HCT116 (cell line): ENCODE data around the gene SKI.

Experiments used
- ATF3 ChIP-seq: IDR thresholded peaks from 2 replicates; pipeline ENCODE4 v1.6.1; 2012
- EGR1 ChIP-seq: IDR thresholded peaks from 2 replicates; pipeline ENCODE4 v1.6.1; 2012; ENCODE audit warnings: low read depth
- EZH2 ChIP-seq: fragments of 200-600 bp; sonication (generic); IDR thresholded peaks from 2 replicates; pipeline ENCODE4 v1.6.1; 2017; ENCODE audit warnings: antibody characterized with exemption, mixed run types
- EZH2phosphoT487 ChIP-seq: fragments of 200-600 bp; IDR thresholded peaks from 2 replicates; pipeline ENCODE4 v1.6.1; 2018; ENCODE audit warnings: antibody characterized with exemption, borderline replicate concordance
- JUND ChIP-seq: IDR thresholded peaks from 2 replicates; pipeline ENCODE4 v1.6.1; 2012
- POLR2A ChIP-seq: IDR thresholded peaks from 2 replicates; pipeline ENCODE4 v1.7.0; 2011; ENCODE audit warnings: borderline replicate concordance; ENCODE audit not compliant: insufficient read depth, insufficient read length; ENCODE audit errors: extremely low read depth
- POLR2AphosphoS5 ChIP-seq: IDR thresholded peaks from 2 replicates; pipeline ENCODE4 v1.6.1; 2011; ENCODE audit warnings: mild to moderate bottlenecking, low read depth, low read length, moderate library complexity
- ZFX ChIP-seq: fragments of 450-650 bp; IDR thresholded peaks from 2 replicates; pipeline ENCODE4 v1.6.1; 2017
- ZNF274 ChIP-seq: fragments of 200-500 bp; sonication (Bioruptor generic); IDR thresholded peaks from 2 replicates; pipeline ENCODE4 v1.6.1; 2014; ENCODE audit warnings: mild to moderate bottlenecking, low read depth, low read length, inconsistent platforms
- TF ChIP-seq, protein P1 (sequence below), 3 experiments: fragments of 200-600 bp in 1 of 3; sonication (generic) in 1 of 3; IDR thresholded peaks in 2 of 3; conservative IDR thresholded peaks in 1 of 3; 2 replicates each; pipeline ENCODE4 v1.5.1; 2012 to 2017; ENCODE audit warnings: low read depth in 2 of 3, low read length in 2 of 3, antibody characterized with exemption in 1 of 3, borderline replicate concordance in 1 of 3, control low read depth in 1 of 3, mild to moderate bottlenecking in 1 of 3, mixed read lengths in 1 of 3, mixed run types in 1 of 3, moderate library complexity in 1 of 3; ENCODE audit not compliant: insufficient read depth in 1 of 3
- TF ChIP-seq, protein P2 (sequence below): IDR thresholded peaks from 2 replicates; pipeline ENCODE4 v1.6.1; 2012
- TF ChIP-seq, protein P3 (sequence below): IDR thresholded peaks from 2 replicates; pipeline ENCODE4 v1.6.1; 2011; ENCODE audit warnings: mild to moderate bottlenecking, low read length, moderate library complexity; ENCODE audit not compliant: insufficient replicate concordance; ENCODE audit errors: extremely low read depth

GRCh38 chr1:2358651-2359640 is 130.8 kb downstream of the SKI start:
- TF ChIP-seq, protein P1, sequence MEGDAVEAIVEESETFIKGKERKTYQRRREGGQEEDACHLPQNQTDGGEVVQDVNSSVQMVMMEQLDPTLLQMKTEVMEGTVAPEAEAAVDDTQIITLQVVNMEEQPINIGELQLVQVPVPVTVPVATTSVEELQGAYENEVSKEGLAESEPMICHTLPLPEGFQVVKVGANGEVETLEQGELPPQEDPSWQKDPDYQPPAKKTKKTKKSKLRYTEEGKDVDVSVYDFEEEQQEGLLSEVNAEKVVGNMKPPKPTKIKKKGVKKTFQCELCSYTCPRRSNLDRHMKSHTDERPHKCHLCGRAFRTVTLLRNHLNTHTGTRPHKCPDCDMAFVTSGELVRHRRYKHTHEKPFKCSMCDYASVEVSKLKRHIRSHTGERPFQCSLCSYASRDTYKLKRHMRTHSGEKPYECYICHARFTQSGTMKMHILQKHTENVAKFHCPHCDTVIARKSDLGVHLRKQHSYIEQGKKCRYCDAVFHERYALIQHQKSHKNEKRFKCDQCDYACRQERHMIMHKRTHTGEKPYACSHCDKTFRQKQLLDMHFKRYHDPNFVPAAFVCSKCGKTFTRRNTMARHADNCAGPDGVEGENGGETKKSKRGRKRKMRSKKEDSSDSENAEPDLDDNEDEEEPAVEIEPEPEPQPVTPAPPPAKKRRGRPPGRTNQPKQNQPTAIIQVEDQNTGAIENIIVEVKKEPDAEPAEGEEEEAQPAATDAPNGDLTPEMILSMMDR (IDR thresholded peaks at IDR 0.05 in 2 of 3, conservative IDR thresholded peaks at IDR 0.05 in 1 of 3; ENCODE audit: borderline replicate concordance in 1 of 3, insufficient read depth in 1 of 3, low read depth in 2 of 3, low read length in 2 of 3): no peak
- TF ChIP-seq ZNF274 (no peak), EZH2 (no peak), POLR2A (no peak), EGR1 (no peak), ZFX (no peak), POLR2AphosphoS5 (no peak), JUND (no peak), ATF3 (no peak), EZH2phosphoT487 (no peak)
- TF ChIP-seq, protein P2, sequence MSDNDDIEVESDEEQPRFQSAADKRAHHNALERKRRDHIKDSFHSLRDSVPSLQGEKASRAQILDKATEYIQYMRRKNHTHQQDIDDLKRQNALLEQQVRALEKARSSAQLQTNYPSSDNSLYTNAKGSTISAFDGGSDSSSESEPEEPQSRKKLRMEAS: no peak
- TF ChIP-seq, protein P3, sequence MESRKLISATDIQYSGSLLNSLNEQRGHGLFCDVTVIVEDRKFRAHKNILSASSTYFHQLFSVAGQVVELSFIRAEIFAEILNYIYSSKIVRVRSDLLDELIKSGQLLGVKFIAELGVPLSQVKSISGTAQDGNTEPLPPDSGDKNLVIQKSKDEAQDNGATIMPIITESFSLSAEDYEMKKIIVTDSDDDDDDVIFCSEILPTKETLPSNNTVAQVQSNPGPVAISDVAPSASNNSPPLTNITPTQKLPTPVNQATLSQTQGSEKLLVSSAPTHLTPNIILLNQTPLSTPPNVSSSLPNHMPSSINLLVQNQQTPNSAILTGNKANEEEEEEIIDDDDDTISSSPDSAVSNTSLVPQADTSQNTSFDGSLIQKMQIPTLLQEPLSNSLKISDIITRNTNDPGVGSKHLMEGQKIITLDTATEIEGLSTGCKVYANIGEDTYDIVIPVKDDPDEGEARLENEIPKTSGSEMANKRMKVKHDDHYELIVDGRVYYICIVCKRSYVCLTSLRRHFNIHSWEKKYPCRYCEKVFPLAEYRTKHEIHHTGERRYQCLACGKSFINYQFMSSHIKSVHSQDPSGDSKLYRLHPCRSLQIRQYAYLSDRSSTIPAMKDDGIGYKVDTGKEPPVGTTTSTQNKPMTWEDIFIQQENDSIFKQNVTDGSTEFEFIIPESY: no peak
